Panc1 (cell line): ENCODE data around the gene MTMR12. TPM values are rescaled to one million over a fixed set of nuclear protein-coding genes. Genes with fewer than 3 reads are reported as not detected.

Experiments used
- ATAC-seq: fragments of 200-7000 bp; cut with Tn5 transposase; 2 replicates; pipeline ENCODE4 v1.9.1; 2020; ENCODE audit warnings: mild to moderate bottlenecking, moderate library complexity
- BruUV-seq: library from RNA; stranded (reverse); fragments of 400-500 nt; replicated peaks from 2 replicates; lab custom pipeline; 2021; lab: Mats Ljungman, UMichigan
- CTCF ChIA-PET: fragments of 300-600 bp; sonication (Branson Sonifier 250); formaldehyde crosslinking; loops from one replicate; lab custom pipeline; 2022; ENCODE audit warnings: antibody characterized with exemption; lab: Charles Lee
- POLR2A ChIA-PET: fragments of 300-600 bp; sonication (Branson Sonifier 250); formaldehyde crosslinking; loops from one replicate; lab custom pipeline; 2022; ENCODE audit warnings: antibody characterized with exemption; lab: Charles Lee
- DNase-seq: peaks from one replicate; pipeline ENCODE4 v3.0.0-alpha.2; 2010; ENCODE audit warnings: low read depth, low spot score
- H3K27ac ChIP-seq: 2 replicates; pipeline ENCODE4 v1.5.1; 2011; ENCODE audit warnings: mild to moderate bottlenecking, low read length, inconsistent platforms
- H3K27me3 ChIP-seq: fragments of 200-500 bp; sonication (Bioruptor generic); 2 replicates; pipeline ENCODE4 v1.6.0; 2014; ENCODE audit warnings: low read length, inconsistent platforms; ENCODE audit not compliant: control insufficient read depth, insufficient read depth
- H3K36me3 ChIP-seq: fragments of 200-500 bp; sonication (Bioruptor generic); 2 replicates; pipeline ENCODE4 v1.5.1; 2014; ENCODE audit warnings: inconsistent platforms, mild to moderate bottlenecking, low read length, moderate library complexity; ENCODE audit not compliant: control insufficient read depth, insufficient read depth
- H3K4me1 ChIP-seq: 2 replicates; pipeline ENCODE4 v1.5.1; 2011; ENCODE audit warnings: inconsistent platforms, mild to moderate bottlenecking, low read length, moderate library complexity; ENCODE audit not compliant: control insufficient read depth, insufficient read depth
- H3K4me3 ChIP-seq, 2 experiments: 2 replicates each; pipeline ENCODE4 v1.5.1; 2011 to 2012; ENCODE audit warnings: low read depth in 2 of 2, low read length in 2 of 2, mild to moderate bottlenecking in 2 of 2, inconsistent platforms in 1 of 2, moderate library complexity in 1 of 2
- H3K9me3 ChIP-seq: fragments of 200-500 bp; sonication (Bioruptor generic); 2 replicates; pipeline ENCODE4 v1.5.1; 2014; ENCODE audit warnings: low read depth, mild to moderate bottlenecking, inconsistent platforms, low read length, moderate library complexity; ENCODE audit not compliant: control insufficient read depth, insufficient read depth
- CTCF ChIP-seq: fragments of 450-650 bp; IDR thresholded peaks from 2 replicates; pipeline ENCODE4 v1.5.1; 2017; ENCODE audit warnings: mild to moderate bottlenecking
- POLR2AphosphoS5 ChIP-seq: IDR thresholded peaks from 2 replicates; pipeline ENCODE4 v1.6.1; 2012; ENCODE audit warnings: mild to moderate bottlenecking, low read depth, low read length, moderate library complexity
- REST ChIP-seq, 2 experiments: IDR thresholded peaks; 2 replicates each; pipeline ENCODE4 v1.6.1; 2011 to 2012; ENCODE audit warnings: low read depth in 2 of 2, control low read depth in 1 of 2, low read length in 1 of 2, mild to moderate bottlenecking in 1 of 2, moderate library complexity in 1 of 2; ENCODE audit not compliant: insufficient read depth in 1 of 2
- SIN3A ChIP-seq: IDR thresholded peaks from 2 replicates; pipeline ENCODE4 v1.6.1; 2012; ENCODE audit warnings: low read depth, mild to moderate bottlenecking, low read length, moderate library complexity, borderline replicate concordance; ENCODE audit not compliant: insufficient read depth
- TCF7L2 ChIP-seq: IDR thresholded peaks from 2 replicates; pipeline ENCODE4 v1.6.1; 2011; ENCODE audit warnings: mild to moderate bottlenecking, low read depth, low read length, inconsistent platforms
- in situ Hi-C: cut with HindIII; loops from 2 replicates; pipeline ENCODE4 v1.10.0; 2016; ENCODE audit warnings: low sequenced_read_pairs, low pct_unique_long_range_greater_than_20kb
- intact Hi-C: fragments of 100-400 bp; cut with micrococcal nuclease; formaldehyde crosslinking; loops from one replicate; pipeline ENCODE4 v1.10.0; 2022; ENCODE audit not compliant: unreplicated experiment
- total RNA-seq: library from RNA; stranded (reverse); gene quantifications from one replicate; pipeline ENCODE4 v1.2.1, GENCODE V29; 2021; ENCODE audit not compliant: unreplicated experiment

Gene MTMR12
- total RNA-seq, 1 experiment from 2014 or later = 42.4 TPM

- ChIA-PET POLR2A (interaction anchor here (0.7 kb wide), 1 partner anchor 269 kb away, joined by 4 read pairs; no protein-coding TSS in a partner anchor), CTCF (no interaction called here)
- Histone ChIP-seq H3K27ac (no peak overlapping the region), H3K9me3 (no peaks in the 10 kb centered on the region), H3K27me3 (no peaks in the 10 kb centered on the region), H3K4me1 (0 out of 2 replicates have a peak, but pooled peaks cover 3% of the 10 kb centered on the region), H3K36me3 (no peaks in the 10 kb centered on the region), H3K4me3 (no peak overlapping the region)
- ATAC-seq (no peak), DNase-seq (no peak)
- intact Hi-C loops = no loop called here
- BruUV-seq = no TSS peak
- in situ Hi-C loops = no loop called here
- TF ChIP-seq CTCF (no peak), REST (IDR thresholded peaks at IDR 0.05; ENCODE audit: insufficient read depth in 1 of 2, low read depth in 2 of 2, low read length in 1 of 2) (no peak), TCF7L2 (no peak), POLR2AphosphoS5 (no peak), SIN3A (no peak)
These were observed 5.0 kb downstream of the MTMR12 start for GRCh38 chr5:32307769-32308194.

GRCh38 chr5:32304622-32305021 lies 8.1 kb downstream of the MTMR12 start:
- no peaks in the 10 kb centered on the region for H3K27me3 ChIP-seq
- TF ChIP-seq POLR2AphosphoS5 (no peak), SIN3A (no peak), REST (IDR thresholded peaks at IDR 0.05; ENCODE audit: insufficient read depth in 1 of 2, low read depth in 2 of 2, low read length in 1 of 2) (no peak), TCF7L2 (no peak), CTCF (no peak)
- H3K4me1 ChIP-seq = no peaks in the 10 kb centered on the region
- no peak overlapping the region for H3K27ac ChIP-seq
- H3K9me3 ChIP-seq = no peaks in the 10 kb centered on the region
- no TSS peak for BruUV-seq
- no peaks in the 10 kb centered on the region for H3K36me3 ChIP-seq
- DNase-seq (no peak), ATAC-seq (no peak)
- in situ Hi-C loops (no loop called here), intact Hi-C loops (no loop called here)
- H3K4me3 ChIP-seq = no peak overlapping the region
- ChIA-PET CTCF (no interaction called here), POLR2A (no interaction called here)
